LNCaP clone FGC (cell line): ENCODE results near the gene PRKG1.

Source experiments
- DNase-seq: peaks from one replicate; pipeline ENCODE4 v3.0.0-alpha.2; 2011; ENCODE audit warnings: low read depth
- H3K4me3 ChIP-seq: 2 replicates; pipeline ENCODE4 v1.5.1; 2011; ENCODE audit warnings: mild to moderate bottlenecking, low read depth, low read length, control low read depth
- CTCF ChIP-seq: IDR thresholded peaks from 2 replicates; pipeline ENCODE4 v1.5.1; 2012; ENCODE audit warnings: mild to moderate bottlenecking; ENCODE audit not compliant: control insufficient read depth, insufficient read depth; ENCODE audit errors: extremely low read depth

PRKG1 gene

GRCh38 chr10:52099026-52099600, 1024.8 kb downstream of the PRKG1 start:
- TF ChIP-seq CTCF = no peak
- DNase-seq = no peak
- H3K4me3 ChIP-seq = no peak overlapping the region

GRCh38 chr10:52100011-52100547, 1025.8 kb downstream of the PRKG1 start:
- no peak for DNase-seq
- no peak for TF ChIP-seq CTCF
- H3K4me3 ChIP-seq = no peak overlapping the region

- no peak for TF ChIP-seq CTCF
- no peak for DNase-seq
- H3K4me3 ChIP-seq = no peak overlapping the region
These were observed 1031.0 kb downstream of the PRKG1 start for GRCh38 chr10:52105301-52105700.

GRCh38 chr10:52106011-52106410, 1031.7 kb downstream of the PRKG1 start:
- H3K4me3 ChIP-seq = no peak overlapping the region
- no peak for DNase-seq
- no peak for TF ChIP-seq CTCF

- TF ChIP-seq CTCF = no peak
- H3K4me3 ChIP-seq = no peak overlapping the region
- no peak for DNase-seq
These were observed 1032.6 kb downstream of the PRKG1 start for GRCh38 chr10:52106899-52107298.

GRCh38 chr10:52108236-52108635, 1033.9 kb downstream of the PRKG1 start:
- H3K4me3 ChIP-seq = no peak overlapping the region
- TF ChIP-seq CTCF = no peak
- no peak for DNase-seq

GRCh38 chr10:52110576-52110975, 1036.3 kb downstream of the PRKG1 start:
- TF ChIP-seq CTCF = no peak
- no peak for DNase-seq
- no peak overlapping the region for H3K4me3 ChIP-seq
